H9 (cell line): ENCODE results near the gene PRPF38B. TPM values are rescaled to one million over a fixed set of nuclear protein-coding genes. Genes with fewer than 3 reads are reported as not detected.

Source experiments
- DNase-seq: peaks from one replicate; pipeline ENCODE4 v3.0.0-alpha.2; 2017
- H2AFZ ChIP-seq: one replicate; pipeline ENCODE4 v1.6.1; 2013; ENCODE audit warnings: mild to moderate bottlenecking, low read length, control low read depth, moderate library complexity
- H2AK5ac ChIP-seq: 2 replicates; pipeline ENCODE4 v1.6.1; 2013; ENCODE audit warnings: low read length, control low read depth, mixed read lengths; ENCODE audit not compliant: insufficient read length
- H2BK120ac ChIP-seq: one replicate; pipeline ENCODE4 v1.6.1; 2013; ENCODE audit warnings: low read depth, mild to moderate bottlenecking, low read length, control low read depth, inconsistent platforms; ENCODE audit not compliant: poor library complexity, severe bottlenecking
- H2BK12ac ChIP-seq: 2 replicates; pipeline ENCODE4 v1.6.1; 2013; ENCODE audit warnings: low read length, control low read depth, mixed read lengths, low read depth; ENCODE audit not compliant: insufficient read length
- H2BK15ac ChIP-seq: 2 replicates; pipeline ENCODE4 v1.6.1; 2013; ENCODE audit warnings: low read depth, low read length, control low read depth
- H2BK20ac ChIP-seq: one replicate; pipeline ENCODE4 v1.6.1; 2013; ENCODE audit warnings: low read depth, mild to moderate bottlenecking, low read length, control low read depth, inconsistent platforms; ENCODE audit not compliant: poor library complexity, severe bottlenecking
- H2BK5ac ChIP-seq: 2 replicates; pipeline ENCODE4 v1.6.1; 2013; ENCODE audit warnings: low read length, control low read depth, mixed read lengths; ENCODE audit not compliant: insufficient read length
- H3K14ac ChIP-seq: 2 replicates; pipeline ENCODE4 v1.6.1; 2013; ENCODE audit warnings: low read length, control low read depth; ENCODE audit not compliant: insufficient read depth
- H3K18ac ChIP-seq: 2 replicates; pipeline ENCODE4 v1.6.1; 2013; ENCODE audit warnings: low read depth, mild to moderate bottlenecking, mixed read lengths, low read length, control low read depth; ENCODE audit not compliant: insufficient read length
- H3K23ac ChIP-seq: 2 replicates; pipeline ENCODE4 v1.6.1; 2013; ENCODE audit warnings: low read length, control low read depth, mixed read lengths, low read depth; ENCODE audit not compliant: insufficient read length
- H3K23me2 ChIP-seq: 2 replicates; pipeline ENCODE4 v1.6.1; 2013; ENCODE audit warnings: low read depth, mild to moderate bottlenecking, mixed read lengths, low read length, control low read depth; ENCODE audit not compliant: insufficient read length, poor library complexity, severe bottlenecking
- H3K27ac ChIP-seq: 2 replicates; pipeline ENCODE4 v1.5.1; 2013; ENCODE audit warnings: low read length, control low read depth, mixed read lengths, low read depth; ENCODE audit not compliant: insufficient read length
- H3K27me3 ChIP-seq: 2 replicates; pipeline ENCODE4 v1.6.1; 2013; ENCODE audit warnings: low read length, control low read depth, inconsistent platforms; ENCODE audit not compliant: insufficient read depth
- H3K4ac ChIP-seq: 2 replicates; pipeline ENCODE4 v1.6.1; 2013; ENCODE audit warnings: low read depth, mild to moderate bottlenecking, control low read depth, inconsistent platforms, low read length, moderate library complexity
- H3K4me1 ChIP-seq: 2 replicates; pipeline ENCODE4 v1.6.1; 2013; ENCODE audit warnings: low read length, control low read depth, inconsistent platforms; ENCODE audit not compliant: insufficient read depth
- H3K4me2 ChIP-seq: 2 replicates; pipeline ENCODE4 v1.6.1; 2013; ENCODE audit warnings: low read length, control low read depth, mixed read lengths; ENCODE audit not compliant: insufficient read length, insufficient read depth
- H3K56ac ChIP-seq: 2 replicates; pipeline ENCODE4 v1.6.1; 2013; ENCODE audit warnings: low read depth, mild to moderate bottlenecking, mixed read lengths, low read length, control low read depth; ENCODE audit not compliant: insufficient read length
- H3K79me1 ChIP-seq: 2 replicates; pipeline ENCODE4 v1.6.1; 2013; ENCODE audit warnings: low read depth, mild to moderate bottlenecking, moderate library complexity, low read length, control low read depth, inconsistent platforms; ENCODE audit not compliant: insufficient read depth, poor library complexity, severe bottlenecking
- H3K79me2 ChIP-seq: 2 replicates; pipeline ENCODE4 v1.6.1; 2013; ENCODE audit warnings: low read length, control low read depth, inconsistent platforms; ENCODE audit not compliant: insufficient read depth
- H3K9ac ChIP-seq: 2 replicates; pipeline ENCODE4 v1.6.1; 2013; ENCODE audit warnings: low read length, control low read depth, mixed read lengths; ENCODE audit not compliant: insufficient read length; ENCODE audit errors: extremely low read depth
- H3K9me3 ChIP-seq: one replicate; pipeline ENCODE4 v1.6.1; 2013; ENCODE audit warnings: low read depth, low read length, inconsistent platforms; ENCODE audit not compliant: control insufficient read depth
- H3T11ph ChIP-seq: one replicate; pipeline ENCODE4 v1.6.1; 2013; ENCODE audit warnings: mild to moderate bottlenecking, low read length, control low read depth, inconsistent platforms
- H4K20me1 ChIP-seq: one replicate; pipeline ENCODE4 v1.6.1; 2013; ENCODE audit not compliant: control insufficient read depth, insufficient read length, insufficient read depth
- H4K5ac ChIP-seq: 2 replicates; pipeline ENCODE4 v1.6.1; 2013; ENCODE audit warnings: low read depth, mild to moderate bottlenecking, mixed read lengths, low read length, control low read depth; ENCODE audit not compliant: insufficient read length
- H4K8ac ChIP-seq: replicated peaks from 2 replicates; pipeline ENCODE4 v1.6.1; 2013; ENCODE audit warnings: low read length, control low read depth, mixed read lengths, low read depth; ENCODE audit not compliant: insufficient read length
- H4K91ac ChIP-seq: 2 replicates; pipeline ENCODE4 v1.6.1; 2013; ENCODE audit warnings: low read depth, mild to moderate bottlenecking, moderate library complexity, mixed read lengths, low read length, control low read depth; ENCODE audit not compliant: insufficient read length
- H3K27ac Mint-ChIP-seq, 3 experiments: 2 replicates in 2 of 3; 3 replicates in 1 of 3; pipeline ENCODE4 v1.8.0; 2020 to 2021; ENCODE audit warnings: mixed read lengths in 3 of 3, mild to moderate bottlenecking in 1 of 3, moderate library complexity in 1 of 3
- H3K27me3 Mint-ChIP-seq: 2 replicates; pipeline ENCODE4 v1.8.0; 2021; ENCODE audit warnings: low read depth, mild to moderate bottlenecking, moderate library complexity, mixed read lengths
- H3K36me3 Mint-ChIP-seq, 3 experiments: 2 replicates in 2 of 3; 3 replicates in 1 of 3; pipeline ENCODE4 v1.8.0; 2020 to 2021; ENCODE audit warnings: low read depth in 3 of 3, mixed read lengths in 3 of 3; ENCODE audit not compliant: insufficient read depth in 1 of 3
- H3K4me1 Mint-ChIP-seq, 2 experiments: 2 replicates each; pipeline ENCODE4 v1.8.0; 2020; ENCODE audit warnings: mixed read lengths in 2 of 2
- H3K4me3 Mint-ChIP-seq, 2 experiments: 2 replicates in 1 of 2; 3 replicates in 1 of 2; pipeline ENCODE4 v1.8.0; 2020 to 2021; ENCODE audit warnings: mild to moderate bottlenecking in 2 of 2, mixed read lengths in 2 of 2, moderate library complexity in 1 of 2
- H3K9me3 Mint-ChIP-seq, 2 experiments: 2 replicates in 1 of 2; 3 replicates in 1 of 2; pipeline ENCODE4 v1.8.0; 2020; ENCODE audit warnings: mild to moderate bottlenecking in 2 of 2, mixed read lengths in 2 of 2, moderate library complexity in 1 of 2
- CTCF ChIP-seq: fragments of 200-600 bp; sonication (generic); conservative IDR thresholded peaks from 3 replicates; pipeline ENCODE4 v1.8.0; 2021; ENCODE audit warnings: antibody characterized with exemption, mild to moderate bottlenecking
- WGBS: extraction: QIAGEN DNeasy Blood & Tissue Kit; methylation state at CpG from one replicate; pipeline ENCODE4 v1.1.7; 2013; ENCODE audit warnings: missing lambda C conversion rate, low lambda C conversion rate, mixed read lengths; ENCODE audit not compliant: insufficient read length; ENCODE audit errors: extremely low coverage; 5-methylcytosine and 5-hydroxymethylcytosine counted together
- total RNA-seq: library from RNA; stranded (reverse); gene quantifications from 2 replicates; pipeline ENCODE4 v1.2.1, GENCODE V29; 2021

PRPF38B gene
- total RNA-seq, 1 experiment from 2014 or later = 60.0 TPM

GRCh38 chr1:108695535-108695934 lies 3.4 kb downstream of the PRPF38B start:
- peaks cover 3% of the 10 kb centered on the region for H3K79me1 ChIP-seq
- no peak overlapping the region for H2AK5ac ChIP-seq
- WGBS = no CpG with 5 or more reads among the region's 5 CpGs
- no peak overlapping the region for H3K56ac ChIP-seq
- peak overlapping the region in 1 of 2 experiments; percentile 3; a peak in 1 of 5 replicates for H3K4me3 Mint-ChIP-seq
- H3K9me3 Mint-ChIP-seq = no peaks in the 10 kb centered on the region
- H3T11ph ChIP-seq = no peak overlapping the region
- H4K5ac ChIP-seq = no peak overlapping the region
- no peaks in the 10 kb centered on the region for H3K4me1 ChIP-seq
- H3K36me3 Mint-ChIP-seq = peaks cover 46 to 70% (median 58%) of the 10 kb centered on the region in 3 experiments; a peak in 6 of 7 replicates
- H3K4me1 Mint-ChIP-seq = peaks cover 16 to 20% of the 10 kb centered on the region in 2 experiments
- H2BK12ac ChIP-seq = no peak overlapping the region
- no peak overlapping the region for H2BK5ac ChIP-seq
- no peak overlapping the region for H2AFZ ChIP-seq
- no peak overlapping the region for H4K91ac ChIP-seq
- no peak overlapping the region for H2BK120ac ChIP-seq
- H3K27ac ChIP-seq = no peak overlapping the region
- no peaks in the 10 kb centered on the region; the same call in 1 of the 2 replicates for H3K27me3 Mint-ChIP-seq
- H3K23me2 ChIP-seq = peaks cover 18% of the 10 kb centered on the region
- H3K27me3 ChIP-seq = no peaks in the 10 kb centered on the region
- H3K9ac ChIP-seq = no peak overlapping the region
- H4K20me1 ChIP-seq = peaks cover 2% of the 10 kb centered on the region
- no peak overlapping the region for H3K4me2 ChIP-seq
- H3K18ac ChIP-seq = no peak overlapping the region
- no peaks in the 10 kb centered on the region for H3K9me3 ChIP-seq
- H3K14ac ChIP-seq = no peak overlapping the region
- no peak overlapping the region for H3K4ac ChIP-seq
- no peak for DNase-seq
- no peak overlapping the region for H4K8ac ChIP-seq
- H3K23ac ChIP-seq = no peak overlapping the region
- H3K79me2 ChIP-seq = peaks cover 21% of the 10 kb centered on the region; the same call in 1 of the 2 replicates
- no peak overlapping the region for H2BK15ac ChIP-seq
- no peak overlapping the region for H2BK20ac ChIP-seq
- H3K27ac Mint-ChIP-seq = peak overlapping the region in 1 of 3 experiments; percentile 69; a peak in 1 of 7 replicates
- no peak for TF ChIP-seq CTCF
